ENCODE data around the gene SYTL5.

DNA sequence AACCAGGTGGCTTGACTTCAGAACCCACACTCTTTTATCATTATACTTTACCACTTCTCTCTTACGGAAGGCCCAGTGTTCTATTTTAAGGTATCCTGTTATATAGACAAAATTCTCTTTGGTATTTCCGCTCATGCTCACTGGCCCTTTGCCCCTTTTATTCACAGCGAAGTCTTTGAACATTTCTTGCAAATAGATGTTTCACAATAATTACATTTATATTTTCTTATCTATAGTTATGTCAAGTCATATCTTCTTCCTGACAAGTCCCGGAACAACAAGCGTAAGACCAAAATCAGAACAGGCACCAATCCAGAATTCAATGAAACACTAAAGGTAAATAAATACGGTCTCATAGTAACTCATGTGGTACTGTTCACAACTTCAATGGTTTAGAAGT is 102.0 kb downstream of the SYTL5 start:
- TF ChIP-seq EZH2phosphoT487 (IDR thresholded peaks at IDR 0.05; ENCODE audit: insufficient read depth, low read depth) (no peak), EZH2 (IDR thresholded peaks at IDR 0.05; ENCODE audit: insufficient read depth, poor library complexity, severe bottlenecking) (no peak)

All from GM23248 (cell line).